Neuronal stem cell (in vitro differentiated cells): Measurements from ENCODE around the gene TMEM72.

Source experiments
- DNase-seq: peaks from one replicate; pipeline ENCODE4 v3.0.0-alpha.2; 2013; ENCODE audit warnings: low spot score
- H2AFZ ChIP-seq: one replicate; pipeline ENCODE4 v1.6.1; 2013; ENCODE audit warnings: mild to moderate bottlenecking, low read length, inconsistent platforms
- H2AK5ac ChIP-seq: 2 replicates; pipeline ENCODE4 v1.6.1; 2013; ENCODE audit warnings: low read depth, mild to moderate bottlenecking, inconsistent platforms, low read length, moderate library complexity, mixed read lengths
- H2BK120ac ChIP-seq: 2 replicates; pipeline ENCODE4 v1.6.1; 2013; ENCODE audit warnings: low read depth, mild to moderate bottlenecking, inconsistent platforms, low read length, moderate library complexity, mixed read lengths
- H2BK12ac ChIP-seq: one replicate; pipeline ENCODE4 v1.6.1; 2013; ENCODE audit warnings: low read length, inconsistent platforms
- H2BK15ac ChIP-seq: 2 replicates; pipeline ENCODE4 v1.6.1; 2013; ENCODE audit warnings: mild to moderate bottlenecking, low read length, inconsistent platforms, mixed read lengths
- H2BK5ac ChIP-seq: one replicate; pipeline ENCODE4 v1.6.1; 2013; ENCODE audit warnings: inconsistent platforms, mild to moderate bottlenecking, low read length, moderate library complexity
- H3K14ac ChIP-seq: one replicate; pipeline ENCODE4 v1.6.1; 2013; ENCODE audit warnings: low read length, inconsistent platforms
- H3K18ac ChIP-seq: 2 replicates; pipeline ENCODE4 v1.6.1; 2013; ENCODE audit warnings: low read length, inconsistent platforms
- H3K23ac ChIP-seq: 2 replicates; pipeline ENCODE4 v1.6.1; 2013; ENCODE audit warnings: low read depth, mild to moderate bottlenecking, mixed read lengths, low read length, inconsistent platforms; ENCODE audit not compliant: poor library complexity
- H3K27ac ChIP-seq: replicated peaks from 3 replicates; pipeline ENCODE4 v1.5.1; 2013; ENCODE audit warnings: low read length, inconsistent platforms
- H3K27me3 ChIP-seq, 3 experiments: 2 replicates each; pipeline ENCODE4 v1.6.1; 2013; ENCODE audit warnings: low read length in 3 of 3, mild to moderate bottlenecking in 2 of 3, inconsistent platforms in 1 of 3, low read depth in 1 of 3, mixed read lengths in 1 of 3, moderate library complexity in 1 of 3; ENCODE audit not compliant: control insufficient read depth in 3 of 3, insufficient read depth in 3 of 3
- H3K36me3 ChIP-seq, 2 donors: replicated peaks in 1 of 2; 2 replicates each; pipeline ENCODE4 v1.6.1; 2013; ENCODE audit warnings: low read length in 2 of 2; ENCODE audit not compliant: control insufficient read depth in 2 of 2, insufficient read depth in 2 of 2
- H3K4ac ChIP-seq: 2 replicates; pipeline ENCODE4 v1.6.1; 2013; ENCODE audit warnings: inconsistent platforms, mild to moderate bottlenecking, low read length, moderate library complexity
- H3K4me1 ChIP-seq, 2 donors: 1 replicate in 1 of 2; 2 replicates in 1 of 2; pipeline ENCODE4 v1.6.1; 2013; ENCODE audit warnings: low read length in 2 of 2, low read depth in 1 of 2; ENCODE audit not compliant: control insufficient read depth in 2 of 2, insufficient read depth in 1 of 2
- H3K4me2 ChIP-seq: one replicate; pipeline ENCODE4 v1.6.1; 2013; ENCODE audit warnings: mild to moderate bottlenecking, low read length, inconsistent platforms; ENCODE audit not compliant: insufficient read depth, poor library complexity, severe bottlenecking
- H3K4me3 ChIP-seq, 2 donors: 2 replicates each; pipeline ENCODE4 v1.5.1; 2013; ENCODE audit warnings: low read length in 2 of 2, mild to moderate bottlenecking in 2 of 2, inconsistent platforms in 1 of 2, moderate library complexity in 1 of 2
- H3K79me1 ChIP-seq: one replicate; pipeline ENCODE4 v1.6.1; 2013; ENCODE audit warnings: low read depth, mild to moderate bottlenecking, inconsistent platforms, low read length, moderate library complexity
- H3K9ac ChIP-seq: one replicate; pipeline ENCODE4 v1.6.1; 2013; ENCODE audit warnings: mild to moderate bottlenecking, low read depth, low read length, inconsistent platforms; ENCODE audit not compliant: poor library complexity
- H3K9me3 ChIP-seq, 2 donors: replicated peaks in 1 of 2; 2 replicates each; pipeline versions ENCODE3 to v1.6.1; 2013; ENCODE audit warnings: low read length in 2 of 2, mild to moderate bottlenecking in 2 of 2, inconsistent platforms in 1 of 2, low read depth in 1 of 2, mixed read lengths in 1 of 2, moderate library complexity in 1 of 2; ENCODE audit not compliant: control insufficient read depth in 2 of 2, insufficient read depth in 1 of 2
- H4K8ac ChIP-seq: one replicate; pipeline ENCODE4 v1.6.1; 2013; ENCODE audit warnings: low read depth, mild to moderate bottlenecking, inconsistent platforms, low read length, moderate library complexity
- H4K91ac ChIP-seq: one replicate; pipeline ENCODE4 v1.6.1; 2013; ENCODE audit warnings: low read length, low read depth, mild to moderate bottlenecking, inconsistent platforms; ENCODE audit not compliant: poor library complexity
- WGBS, 2 donors: extraction: QIAGEN DNeasy Blood & Tissue Kit; methylation state at CpG; one replicate each; pipeline ENCODE4 v1.1.7; 2013; ENCODE audit warnings: missing lambda C conversion rate in 2 of 2, mixed read lengths in 1 of 2; ENCODE audit not compliant: insufficient read length in 2 of 2, insufficient replicate concordance in 1 of 2; ENCODE audit errors: extremely low coverage in 2 of 2; 5-methylcytosine and 5-hydroxymethylcytosine counted together

The TMEM72 gene

GRCh38 chr10:44899450-44900080 is 11.6 kb upstream of the TMEM72 start:
- no peak overlapping the region for H2BK5ac ChIP-seq
- H2BK12ac ChIP-seq, result no peak overlapping the region
- no peak overlapping the region for H3K4me3 ChIP-seq
- H4K8ac ChIP-seq, result peak overlapping the region; percentile 68
- no peaks in the 10 kb centered on the region for H3K27me3 ChIP-seq
- no peak overlapping the region for H2BK15ac ChIP-seq
- no CpG with 5 or more reads among the region's 5 CpGs for WGBS, 2 donors
- H3K27ac ChIP-seq, result peak overlapping the region; percentile 21
- no peaks in the 10 kb centered on the region for H3K36me3 ChIP-seq
- no peaks in the 10 kb centered on the region for H3K79me1 ChIP-seq
- peaks cover 0 to 31% of the 10 kb centered on the region in 2 donors for H3K4me1 ChIP-seq
- no peak overlapping the region for H3K4ac ChIP-seq
- H3K9ac ChIP-seq, result no peak overlapping the region
- H3K23ac ChIP-seq, result no peak overlapping the region
- no peaks in the 10 kb centered on the region for H3K9me3 ChIP-seq
- H2BK120ac ChIP-seq, result no peak overlapping the region
- no peak overlapping the region for H2AFZ ChIP-seq
- no peak for DNase-seq
- no peak overlapping the region for H2AK5ac ChIP-seq
- H4K91ac ChIP-seq, result no peak overlapping the region
- H3K14ac ChIP-seq, result no peak overlapping the region
- H3K18ac ChIP-seq, result peak overlapping the region; percentile 21
- H3K4me2 ChIP-seq, result no peak overlapping the region

GRCh38 chr10:44902941-44903545 is 8.1 kb upstream of the TMEM72 start:
- Histone ChIP-seq H3K27me3 (no peaks in the 10 kb centered on the region), H3K4me3 (no peak overlapping the region), H3K9ac (no peak overlapping the region), H3K36me3 (no peaks in the 10 kb centered on the region), H2BK120ac (no peak overlapping the region), H4K8ac (no peak overlapping the region), H2AK5ac (no peak overlapping the region), H3K18ac (peak overlapping the region; percentile 80), H3K9me3 (peaks cover 0 to 2% of the 10 kb centered on the region in 2 donors), H2BK5ac (no peak overlapping the region), H3K27ac (no peak overlapping the region), H2AFZ (peak overlapping the region; percentile 59), H3K4me2 (no peak overlapping the region), H4K91ac (no peak overlapping the region), H3K79me1 (no peaks in the 10 kb centered on the region), H2BK12ac (no peak overlapping the region), H3K4me1 (peaks cover 0 to 28% of the 10 kb centered on the region in 2 donors), H3K14ac (no peak overlapping the region), H2BK15ac (no peak overlapping the region), H3K23ac (no peak overlapping the region), H3K4ac (no peak overlapping the region)
- WGBS, 2 donors, result no CpG with 5 or more reads among the region's 9 CpGs
- DNase-seq, result no peak

GRCh38 chr10:44906486-44906885 is 4.7 kb upstream of the TMEM72 start:
- Histone ChIP-seq H4K91ac (no peak overlapping the region), H3K4me2 (no peak overlapping the region), H4K8ac (no peak overlapping the region), H3K4me1 (peaks cover 0 to 28% of the 10 kb centered on the region in 2 donors), H3K18ac (no peak overlapping the region), H3K4ac (no peak overlapping the region), H3K36me3 (no peaks in the 10 kb centered on the region), H3K9me3 (peaks cover 0 to 2% of the 10 kb centered on the region in 2 donors), H2AFZ (no peak overlapping the region), H2BK5ac (no peak overlapping the region), H2AK5ac (peak overlapping the region; percentile 23), H3K14ac (no peak overlapping the region), H2BK15ac (no peak overlapping the region), H3K9ac (no peak overlapping the region), H3K27me3 (peaks cover 0 to 5% (median 0%) of the 10 kb centered on the region in 3 experiments), H2BK120ac (no peak overlapping the region), H3K23ac (no peak overlapping the region), H3K27ac (no peak overlapping the region), H3K4me3 (no peak overlapping the region), H2BK12ac (no peak overlapping the region), H3K79me1 (no peaks in the 10 kb centered on the region)
- no peak for DNase-seq
- no CpG with 5 or more reads among the region's 4 CpGs for WGBS, 2 donors

- Histone ChIP-seq H3K27me3 (peaks cover 0 to 5% (median 0%) of the 10 kb centered on the region in 3 experiments), H3K9ac (no peak overlapping the region), H3K23ac (no peak overlapping the region), H3K4me3 (no peak overlapping the region), H3K4me2 (no peak overlapping the region), H3K36me3 (no peaks in the 10 kb centered on the region), H3K9me3 (peaks cover 0 to 2% of the 10 kb centered on the region in 2 donors), H3K79me1 (no peaks in the 10 kb centered on the region), H4K91ac (peak overlapping the region; percentile 73), H3K18ac (peak overlapping the region; percentile 82), H2AFZ (peak overlapping the region; percentile 72), H3K27ac (peak overlapping the region; percentile 55), H3K14ac (no peak overlapping the region), H2BK12ac (no peak overlapping the region), H3K4me1 (peaks cover 0 to 30% of the 10 kb centered on the region in 2 donors), H2BK5ac (peak overlapping the region; percentile 43), H3K4ac (no peak overlapping the region), H2BK15ac (no peak overlapping the region), H4K8ac (no peak overlapping the region), H2AK5ac (no peak overlapping the region), H2BK120ac (no peak overlapping the region)
- no peak for DNase-seq
- WGBS, 2 donors, result no CpG with 5 or more reads among the region's 7 CpGs
Observed at GRCh38 chr10:44907556-44907955, 3.6 kb upstream of the TMEM72 start.
